Hematopoietic multipotent progenitor cell treated with erythropoietin and hydrocortisone succinate and interleukin-3 and kit ligand, for 15 days (in vitro differentiated cells): ENCODE measurements around the gene CDK3.
"Not testable (repeated sequence)": the region's sequence is repeated elsewhere in the genome, so short reads cannot be mapped to it uniquely, and the experiment has no call there.

Experiments
- DNase-seq: peaks from one replicate; pipeline ENCODE4 v3.0.0-alpha.2; 2015; ENCODE audit warnings: low spot score

Gene CDK3

DNA sequence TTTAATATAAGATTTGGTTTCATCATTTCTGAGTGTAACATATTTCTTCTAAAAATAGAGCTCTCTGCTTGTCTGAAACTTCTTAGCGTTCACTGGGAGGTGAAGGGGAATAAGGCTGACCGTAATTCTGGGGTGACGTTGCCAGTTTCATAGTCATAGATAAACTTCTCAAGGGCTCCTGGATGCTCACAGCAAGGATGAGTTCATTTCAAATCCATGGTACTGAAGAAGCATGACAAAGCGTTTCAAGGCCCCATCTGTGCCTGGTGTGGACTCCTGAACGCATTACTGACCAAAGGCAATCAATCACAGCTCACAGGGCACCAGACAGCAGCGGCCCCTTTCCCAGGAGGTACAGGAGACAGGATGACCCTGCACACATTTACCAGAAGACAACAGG, 38.5 kb downstream of the CDK3 start:
- no peak for DNase-seq

DNA sequence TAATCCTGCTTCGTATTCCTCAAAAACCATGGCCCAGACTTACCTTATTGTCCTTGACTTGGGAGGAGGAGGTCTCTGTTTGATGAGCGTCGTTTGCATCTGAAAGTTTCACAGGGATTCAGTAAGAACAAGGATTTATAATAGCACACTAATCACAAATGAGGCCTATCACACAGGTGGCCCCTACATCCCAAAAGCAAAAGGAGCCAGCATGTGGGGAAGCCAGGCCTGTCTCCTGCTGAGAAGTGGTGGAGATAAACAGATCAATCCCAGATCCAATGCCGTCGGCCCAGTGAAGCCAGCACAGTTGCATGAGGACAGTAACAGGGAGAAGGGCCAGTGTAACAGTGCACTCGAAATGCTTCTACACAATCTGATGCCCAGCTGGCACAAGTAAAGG, 39.7 kb downstream of the CDK3 start:
- no peak for DNase-seq

DNA sequence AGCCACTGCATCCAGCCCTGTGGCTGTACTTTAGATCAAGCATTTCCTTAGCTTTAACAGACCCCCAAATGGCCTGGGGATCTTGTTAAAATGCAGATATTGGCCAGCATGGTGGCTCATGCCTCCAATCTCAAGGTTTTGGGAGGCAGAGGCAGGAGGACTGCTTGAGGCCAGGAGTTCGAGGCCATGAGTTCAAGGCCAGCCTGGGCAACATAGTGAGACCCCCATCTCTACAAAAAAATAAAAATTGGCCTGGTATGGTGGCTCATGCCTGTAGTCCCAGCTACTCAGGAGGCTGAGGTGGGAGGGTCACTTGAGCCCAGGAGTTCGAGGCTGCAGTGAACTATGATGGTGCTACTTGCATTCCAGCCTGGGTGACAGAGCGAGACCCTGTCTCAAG, 42.2 kb downstream of the CDK3 start:
- not testable (repeated sequence) for DNase-seq

DNA sequence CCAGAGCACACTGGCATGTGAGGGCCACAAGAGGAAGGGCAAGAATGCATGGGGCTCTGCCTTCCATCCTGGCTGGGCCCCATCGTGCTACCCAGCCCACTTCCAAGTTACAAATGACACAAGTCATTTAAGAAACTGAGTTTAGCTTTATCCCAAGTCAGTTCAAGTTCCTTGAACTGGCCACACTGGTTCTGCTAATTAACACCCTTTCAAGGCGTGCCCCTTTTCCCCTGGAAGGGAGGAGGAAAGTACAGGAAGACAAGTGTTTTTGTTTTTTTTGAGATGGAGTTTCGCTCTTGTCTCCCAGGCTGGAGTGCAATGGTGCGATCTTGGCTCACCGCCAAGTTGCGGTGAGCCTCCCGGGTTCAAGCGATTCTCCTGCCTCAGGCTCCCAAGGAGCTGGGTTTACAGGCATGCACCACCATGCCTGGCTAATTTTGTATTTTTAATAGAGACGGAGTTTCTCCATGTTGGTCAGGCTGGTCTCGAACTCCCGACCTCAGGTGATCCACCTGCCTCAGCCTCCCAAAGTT, 43.9 kb downstream of the CDK3 start:
- not testable (repeated sequence) for DNase-seq

DNA sequence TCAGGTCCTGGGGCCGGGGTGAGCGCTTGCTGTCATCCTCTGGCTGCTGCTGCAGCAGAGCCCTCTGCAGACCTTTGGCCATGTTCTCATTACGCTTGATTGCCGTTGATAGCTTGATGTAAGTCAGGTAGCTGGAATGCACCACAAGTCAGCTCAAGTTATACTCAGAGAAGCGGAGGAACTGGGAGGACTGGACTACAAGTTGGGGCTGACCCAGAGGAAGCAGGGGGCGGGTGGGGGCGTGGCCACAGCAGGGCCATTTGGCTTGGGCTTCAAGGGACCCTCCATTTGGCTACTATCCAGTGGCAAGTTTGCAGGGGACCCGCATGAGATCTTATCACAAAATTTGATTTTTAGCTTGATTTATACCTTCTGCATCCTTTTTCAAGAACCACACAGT, 45.4 kb downstream of the CDK3 start:
- DNase-seq = no peak

DNA sequence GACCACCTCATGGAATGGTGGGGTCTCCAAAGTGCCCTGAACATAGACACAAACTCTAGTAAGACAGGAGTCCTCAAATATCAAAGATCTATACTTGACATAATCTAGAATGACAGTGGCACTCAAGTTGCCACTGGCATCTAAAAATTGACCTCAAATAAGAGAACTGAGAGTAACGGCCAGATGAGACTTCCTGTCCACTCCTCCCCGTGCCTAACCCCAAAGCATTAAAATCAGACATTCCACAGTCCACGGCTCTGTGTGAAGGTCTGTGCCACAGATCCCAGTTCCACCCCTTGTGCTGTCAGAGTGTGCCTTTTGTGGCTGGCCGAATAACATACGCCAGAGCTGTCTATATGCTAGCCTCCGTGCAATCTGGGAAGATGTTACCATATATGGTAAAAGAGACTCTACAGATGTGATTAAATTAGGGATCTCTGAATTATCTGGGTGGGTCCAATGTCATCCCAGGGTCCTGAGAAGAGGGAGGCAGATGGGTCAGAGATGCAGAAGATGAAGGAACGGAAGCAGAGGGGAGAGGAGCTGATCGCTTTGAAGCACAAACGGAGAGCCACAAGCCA, 47.5 kb downstream of the CDK3 start:
- DNase-seq = no peak

DNA sequence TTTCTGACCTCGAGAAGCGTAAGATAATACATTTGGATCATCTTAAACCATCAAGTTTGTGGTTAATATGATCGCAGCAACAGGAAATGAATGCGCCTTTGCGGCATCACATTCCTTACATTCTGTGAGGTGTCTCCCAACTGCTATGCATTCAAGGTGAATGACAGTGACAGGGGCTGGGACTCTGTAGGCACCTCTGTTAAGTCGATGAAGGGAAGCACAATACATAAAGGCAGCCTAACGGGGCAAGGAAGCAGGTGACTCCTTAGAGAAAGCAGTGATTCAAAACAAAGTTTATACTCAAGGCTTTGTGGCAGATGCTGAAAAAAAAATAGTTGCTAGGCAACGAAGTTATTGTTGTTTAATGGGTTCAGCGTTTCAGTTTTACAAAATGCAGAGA, 48.1 kb downstream of the CDK3 start:
- DNase-seq = no peak

DNA sequence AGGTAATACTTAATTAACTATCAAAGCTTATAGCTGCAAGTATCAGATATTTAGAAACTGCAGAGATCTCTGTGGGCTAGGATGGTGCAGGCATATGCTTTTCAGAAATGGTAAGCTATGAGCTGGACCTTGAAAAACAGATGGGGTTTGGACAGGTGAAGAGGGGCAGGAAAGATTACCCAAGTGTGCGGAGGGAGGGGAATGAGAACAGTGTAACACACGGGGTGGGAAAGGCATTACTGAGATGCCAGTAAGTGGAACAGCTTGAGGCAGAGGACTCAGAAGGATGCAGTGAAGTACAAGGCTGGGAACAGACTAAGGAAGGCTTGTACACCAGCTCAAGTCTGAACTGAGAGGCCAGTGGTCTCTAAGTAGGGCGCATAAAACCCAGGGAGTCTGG, 48.6 kb downstream of the CDK3 start:
- DNase-seq = no peak

DNA sequence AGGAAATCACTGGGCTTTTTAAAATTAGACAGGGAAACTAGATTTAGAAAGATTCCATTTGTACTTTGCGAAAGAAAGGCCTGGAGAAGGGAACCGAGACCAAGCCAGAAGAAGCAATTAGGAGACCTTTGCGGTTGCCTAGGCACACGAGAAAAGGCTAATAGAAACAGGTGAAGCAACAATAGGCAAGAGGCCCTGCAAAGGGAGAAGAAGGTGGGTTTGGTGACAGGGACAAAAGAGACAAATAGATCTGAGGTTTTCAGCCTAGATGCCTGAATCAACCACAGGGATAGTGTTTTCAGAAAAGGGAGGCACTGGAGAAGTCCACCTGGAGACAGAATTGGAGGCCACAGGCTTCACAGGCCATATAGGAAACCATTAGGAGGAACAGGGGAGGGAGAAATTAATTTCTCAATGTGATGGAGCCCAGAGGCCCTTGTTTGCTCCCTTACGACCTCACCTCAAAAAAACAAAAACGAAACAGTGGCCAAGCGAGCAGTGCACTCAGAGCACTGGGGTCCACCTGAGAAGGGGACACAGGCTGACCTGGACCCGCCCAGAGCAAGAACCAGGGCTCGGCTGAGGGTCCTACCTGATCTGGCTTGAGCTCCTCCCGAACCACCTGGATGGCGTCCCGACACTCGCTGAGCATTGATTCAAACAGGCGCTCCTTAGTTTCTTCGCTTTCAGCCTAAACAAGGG, 49.3 kb downstream of the CDK3 start:
- no peak for DNase-seq

DNA sequence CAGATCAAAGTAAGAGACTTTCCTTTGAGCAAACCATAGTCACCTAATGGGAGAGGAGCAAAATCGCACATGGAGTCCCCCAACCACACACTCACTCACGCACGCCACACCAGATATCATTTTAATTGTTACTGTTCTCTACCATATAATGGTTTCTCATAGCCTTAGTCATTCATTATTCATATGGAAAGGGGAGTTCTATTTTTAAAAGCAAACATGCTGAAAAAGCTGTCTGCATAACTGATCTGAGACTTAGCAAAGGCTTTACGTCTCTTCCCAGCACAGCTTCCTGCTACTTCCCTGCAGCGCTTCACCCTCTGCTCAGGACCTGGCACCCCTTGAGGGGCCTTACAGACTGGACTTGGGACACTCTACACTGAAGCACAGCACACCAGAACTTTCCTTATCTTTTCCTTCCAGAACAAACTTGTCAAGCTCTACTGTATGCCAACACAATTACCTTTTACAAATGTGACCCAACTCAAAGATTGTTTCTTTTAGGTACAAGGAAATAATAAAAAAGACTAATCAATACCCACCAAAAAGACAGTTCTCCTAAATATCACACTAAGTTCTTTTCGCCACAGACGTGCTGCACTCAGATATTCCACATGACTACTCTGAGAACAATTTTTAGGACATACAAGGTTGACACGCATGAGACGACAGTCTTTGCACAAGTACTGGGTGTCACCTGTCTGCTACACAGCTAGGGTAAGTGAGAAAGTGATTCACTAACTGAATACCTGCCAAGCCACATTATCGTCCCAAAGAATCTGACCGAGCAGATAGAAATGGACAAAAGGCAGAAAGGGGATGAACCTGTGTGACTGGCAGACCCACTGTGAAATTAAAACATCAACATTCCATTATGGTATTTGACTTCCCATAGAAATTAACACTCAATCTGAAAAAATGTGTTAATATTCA, 50.1 kb downstream of the CDK3 start:
- DNase-seq = no peak

DNA sequence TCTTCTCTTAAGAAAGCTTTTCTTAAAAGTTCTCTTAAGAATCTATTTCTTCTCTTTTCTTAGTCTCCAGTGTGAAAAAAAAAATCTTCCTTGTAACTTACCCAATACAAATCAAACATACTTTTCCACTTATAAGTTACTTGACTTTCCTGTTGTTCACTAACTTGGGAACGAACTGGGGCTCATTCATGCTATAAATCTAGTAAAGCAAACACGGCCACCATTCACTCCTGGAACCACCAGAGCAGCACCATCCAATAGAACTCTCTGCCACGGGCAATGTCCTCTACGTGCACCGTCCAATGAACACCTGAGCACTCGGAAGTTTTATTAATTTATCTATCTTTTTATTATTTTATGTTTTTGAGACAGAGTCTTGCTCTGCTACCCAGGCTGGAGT, 50.9 kb downstream of the CDK3 start:
- DNase-seq = no peak

DNA sequence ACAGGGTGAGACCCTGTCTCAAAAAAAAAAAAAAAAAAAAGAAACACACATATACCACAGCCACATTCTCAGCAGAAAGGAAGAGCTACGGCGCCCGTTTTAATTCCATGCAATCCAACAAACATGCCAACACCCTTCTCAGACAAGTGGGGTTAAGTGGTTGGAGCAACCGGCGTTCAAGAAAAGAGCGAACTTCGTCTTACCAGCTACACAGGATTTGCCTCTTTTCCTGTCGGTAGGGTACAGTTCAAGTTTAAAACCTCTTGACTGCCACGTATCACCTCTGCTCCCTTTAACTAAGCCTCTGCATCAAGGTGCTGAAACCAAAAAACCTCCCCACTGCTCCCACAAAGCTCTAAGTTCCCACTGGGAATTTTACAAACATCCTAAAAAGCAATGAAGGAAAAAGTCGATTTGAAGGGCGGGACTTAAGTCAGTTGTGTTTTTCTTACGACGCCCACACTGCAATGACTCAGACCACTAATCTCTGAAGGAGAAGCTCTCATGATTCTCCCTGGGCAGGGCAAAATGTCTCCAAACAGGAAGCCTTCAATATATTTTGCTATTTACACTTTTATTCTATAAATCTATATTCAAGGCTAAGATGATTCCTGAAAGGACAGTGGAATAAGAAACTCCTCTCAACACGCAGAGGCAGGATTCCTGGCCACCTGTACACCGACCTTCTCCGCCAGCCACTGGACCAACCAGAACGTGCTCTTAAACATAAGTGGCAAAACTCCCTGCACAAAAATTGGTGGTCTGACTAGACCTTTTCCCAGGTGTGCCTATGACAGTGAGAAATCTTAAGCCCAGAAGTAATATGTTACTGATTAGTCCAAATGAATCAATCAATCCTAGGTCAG, 52.8 kb downstream of the CDK3 start:
- peak; percentile 68 for DNase-seq

DNA sequence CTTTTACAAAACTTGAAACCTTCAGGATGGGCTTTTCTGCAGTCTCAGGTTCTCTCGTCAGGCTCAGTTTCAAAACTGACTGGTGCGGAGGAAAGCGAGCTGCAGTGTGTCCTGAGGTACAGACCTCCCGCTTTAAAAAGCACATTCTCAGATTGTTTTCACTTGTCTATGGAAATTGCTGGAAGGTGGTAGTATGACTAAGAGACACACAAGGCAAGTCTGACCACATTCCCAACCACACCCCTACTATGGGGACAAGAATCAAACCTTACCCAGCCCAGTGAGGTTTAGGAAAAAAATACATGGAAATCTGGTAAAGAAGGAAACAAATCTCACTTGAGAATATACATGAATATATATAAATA, 53.4 kb downstream of the CDK3 start:
- no peak for DNase-seq
